ENCODE results near the gene FMN1.

- no peak for TF ChIP-seq TCF12 (IDR thresholded peaks at IDR 0.05; ENCODE audit: low read depth)
- TF ChIP-seq, protein P1, sequence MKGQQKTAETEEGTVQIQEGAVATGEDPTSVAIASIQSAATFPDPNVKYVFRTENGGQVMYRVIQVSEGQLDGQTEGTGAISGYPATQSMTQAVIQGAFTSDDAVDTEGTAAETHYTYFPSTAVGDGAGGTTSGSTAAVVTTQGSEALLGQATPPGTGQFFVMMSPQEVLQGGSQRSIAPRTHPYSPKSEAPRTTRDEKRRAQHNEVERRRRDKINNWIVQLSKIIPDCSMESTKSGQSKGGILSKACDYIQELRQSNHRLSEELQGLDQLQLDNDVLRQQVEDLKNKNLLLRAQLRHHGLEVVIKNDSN (IDR thresholded peaks at IDR 0.05), result no peak
- no peak for TF ChIP-seq FOXM1 (IDR thresholded peaks at IDR 0.05; ENCODE audit: borderline replicate concordance, low read depth)
- no peak for TF ChIP-seq CEBPB (IDR thresholded peaks at IDR 0.05)
Observed at GRCh38 chr15:33160581-33161165, 33.8 kb downstream of the FMN1 start.

All from Ishikawa (cell line).